GM12878 (cell line): ENCODE data around the gene VRK3. TPM values are rescaled to one million over a fixed set of nuclear protein-coding genes. Genes with fewer than 3 reads are reported as not detected.

ENCODE experiments used
- BACH1 ChIP-seq: fragments of 450-650 bp; IDR thresholded peaks from 2 replicates; pipeline ENCODE4 v1.6.1; 2017; ENCODE audit warnings: mild to moderate bottlenecking, borderline replicate concordance
- MEF2B ChIP-seq: fragments of 450-650 bp; IDR thresholded peaks from 2 replicates; pipeline ENCODE4 v1.6.1; 2018; ENCODE audit warnings: mild to moderate bottlenecking, moderate library complexity; ENCODE audit not compliant: partially characterized antibody, poor library complexity, severe bottlenecking
- MYC ChIP-seq: IDR thresholded peaks from 2 replicates; pipeline ENCODE4 v1.6.1; 2011; ENCODE audit warnings: mild to moderate bottlenecking, low read length, moderate library complexity, inconsistent platforms; ENCODE audit not compliant: insufficient read depth, insufficient replicate concordance, insufficient read length, severe bottlenecking
- NR2C1 ChIP-seq: fragments of 450-650 bp; IDR thresholded peaks from 2 replicates; pipeline ENCODE4 v1.6.1; 2017; ENCODE audit warnings: antibody characterized with exemption, mild to moderate bottlenecking, moderate library complexity
- POU2F2 ChIP-seq: IDR thresholded peaks from 3 replicates; pipeline ENCODE4 v1.6.1; 2011; ENCODE audit warnings: low read depth, mild to moderate bottlenecking, low read length, borderline replicate concordance
- RBBP5 ChIP-seq: fragments of 200-600 bp; sonication (generic); conservative IDR thresholded peaks from 2 replicates; pipeline ENCODE4 v1.6.1; 2016
- SIX5 ChIP-seq: IDR thresholded peaks from 2 replicates; pipeline ENCODE4 v1.6.1; 2011; ENCODE audit warnings: mild to moderate bottlenecking, low read depth, low read length, moderate library complexity; ENCODE audit not compliant: severe bottlenecking
- SMC3 ChIP-seq: IDR thresholded peaks from 2 replicates; pipeline ENCODE4 v1.6.1; 2011; ENCODE audit warnings: low read length, improper control_type of control experiment, borderline replicate concordance
- SRF ChIP-seq, 2 experiments: IDR thresholded peaks; 2 replicates each; pipeline ENCODE4 v1.6.1; 2011; ENCODE audit warnings: low read depth in 2 of 2, low read length in 2 of 2, mild to moderate bottlenecking in 1 of 2, moderate library complexity in 1 of 2
- TCF12 ChIP-seq: IDR thresholded peaks from 2 replicates; pipeline ENCODE4 v1.6.1; 2011; ENCODE audit warnings: low read depth, mild to moderate bottlenecking, low read length
- YBX1 ChIP-seq: fragments of 450-650 bp; IDR thresholded peaks from 2 replicates; pipeline ENCODE4 v1.6.1; 2016; ENCODE audit warnings: antibody characterized with exemption
- ZBED1 ChIP-seq: IDR thresholded peaks from 2 replicates; pipeline ENCODE4 v1.6.1; 2016; ENCODE audit warnings: borderline replicate concordance
- ZBTB4 ChIP-seq: fragments of 450-650 bp; formaldehyde crosslinking; IDR thresholded peaks from 2 replicates; pipeline ENCODE4 v1.4.0; 2022; ENCODE audit warnings: mild to moderate bottlenecking, moderate library complexity
- ZNF24 ChIP-seq: fragments of 450-650 bp; IDR thresholded peaks from 2 replicates; pipeline ENCODE4 v1.6.1; 2017; ENCODE audit warnings: antibody characterized with exemption, mild to moderate bottlenecking
- ZNF384 ChIP-seq: IDR thresholded peaks from 2 replicates; pipeline ENCODE4 v1.6.1; 2012; ENCODE audit warnings: low read depth, mild to moderate bottlenecking, low read length, improper control_type of control experiment, borderline replicate concordance
- polyA plus RNA-seq, 11 experiments: library from polyadenylated mRNA; depleted of rRNA in 4 of 11; unstranded in 6 of 11; stranded (reverse) in 5 of 11; fragments of >200 nt; fragmentation: Nextera tagmentation in 4 of 11; fragmentation: Illumina TruSeq in 1 of 11; extraction: Ambion mirVana in 4 of 11; extraction: Trizol in 1 of 11; gene quantifications; 1 replicate in 1 of 11; 2 replicates in 10 of 11; pipeline versions ENCODE4 v1.2.1 to v1.2.3, GENCODE V29; 2011 to 2016; ENCODE audit warnings: inconsistent platforms in 2 of 11, missing spikeins in 2 of 11, low read depth in 1 of 11
- total RNA-seq, 4 experiments: library from RNA; depleted of rRNA in 3 of 4; stranded (reverse); fragments of >200 nt in 3 of 4; fragmentation: Illumina TruSeq in 1 of 4; extraction: Trizol in 1 of 4; gene quantifications; 2 replicates each; pipeline versions ENCODE4 v1.2.1 to v1.2.3, GENCODE V29; 2013 to 2021
- TF ChIP-seq, protein P1 (sequence below): fragments of 450-650 bp; IDR thresholded peaks from 2 replicates; pipeline ENCODE4 v1.6.1; 2017; ENCODE audit warnings: antibody characterized with exemption, mild to moderate bottlenecking, moderate library complexity
- TF ChIP-seq, protein P2 (sequence below): IDR thresholded peaks from 2 replicates; pipeline ENCODE4 v1.6.1; 2012; ENCODE audit warnings: low read depth, low read length, improper control_type of control experiment
- TF ChIP-seq, protein P3 (sequence below): fragments of 450-650 bp; formaldehyde crosslinking; IDR thresholded peaks from 2 replicates; pipeline ENCODE4 v1.5.0; 2022; ENCODE audit warnings: mild to moderate bottlenecking, missing genetic modification characterization

VRK3 gene
- total and polyA plus RNA-seq, 10 of the 15 experiments (the other 5 are each of a cell fraction or from before 2014, with no cell fraction given), result 17.3 to 61.9 (median 35.5) TPM

GRCh38 chr19:50025022-50025793, at the start of gene VRK3 (continued):
- TF ChIP-seq, protein P1, sequence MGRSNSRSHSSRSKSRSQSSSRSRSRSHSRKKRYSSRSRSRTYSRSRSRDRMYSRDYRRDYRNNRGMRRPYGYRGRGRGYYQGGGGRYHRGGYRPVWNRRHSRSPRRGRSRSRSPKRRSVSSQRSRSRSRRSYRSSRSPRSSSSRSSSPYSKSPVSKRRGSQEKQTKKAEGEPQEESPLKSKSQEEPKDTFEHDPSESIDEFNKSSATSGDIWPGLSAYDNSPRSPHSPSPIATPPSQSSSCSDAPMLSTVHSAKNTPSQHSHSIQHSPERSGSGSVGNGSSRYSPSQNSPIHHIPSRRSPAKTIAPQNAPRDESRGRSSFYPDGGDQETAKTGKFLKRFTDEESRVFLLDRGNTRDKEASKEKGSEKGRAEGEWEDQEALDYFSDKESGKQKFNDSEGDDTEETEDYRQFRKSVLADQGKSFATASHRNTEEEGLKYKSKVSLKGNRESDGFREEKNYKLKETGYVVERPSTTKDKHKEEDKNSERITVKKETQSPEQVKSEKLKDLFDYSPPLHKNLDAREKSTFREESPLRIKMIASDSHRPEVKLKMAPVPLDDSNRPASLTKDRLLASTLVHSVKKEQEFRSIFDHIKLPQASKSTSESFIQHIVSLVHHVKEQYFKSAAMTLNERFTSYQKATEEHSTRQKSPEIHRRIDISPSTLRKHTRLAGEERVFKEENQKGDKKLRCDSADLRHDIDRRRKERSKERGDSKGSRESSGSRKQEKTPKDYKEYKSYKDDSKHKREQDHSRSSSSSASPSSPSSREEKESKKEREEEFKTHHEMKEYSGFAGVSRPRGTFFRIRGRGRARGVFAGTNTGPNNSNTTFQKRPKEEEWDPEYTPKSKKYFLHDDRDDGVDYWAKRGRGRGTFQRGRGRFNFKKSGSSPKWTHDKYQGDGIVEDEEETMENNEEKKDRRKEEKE, result no peak
- no peak; the same call in 1 of the 2 replicates for TF ChIP-seq BACH1
- no peak for TF ChIP-seq ZBED1
- TF ChIP-seq ZNF24, result no peak
- no peak for TF ChIP-seq ZBTB4 (CRISPR knock-in tag)
- TF ChIP-seq, protein P2, sequence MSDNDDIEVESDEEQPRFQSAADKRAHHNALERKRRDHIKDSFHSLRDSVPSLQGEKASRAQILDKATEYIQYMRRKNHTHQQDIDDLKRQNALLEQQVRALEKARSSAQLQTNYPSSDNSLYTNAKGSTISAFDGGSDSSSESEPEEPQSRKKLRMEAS, result no peak; the same call in 1 of the 2 replicates
- no peak for TF ChIP-seq POU2F2
- TF ChIP-seq SRF (IDR thresholded peaks at IDR 0.05; ENCODE audit: low read depth in 2 of 2, low read length in 2 of 2), result no peak
- no peak for TF ChIP-seq MYC
- no peak for TF ChIP-seq RBBP5
- TF ChIP-seq NR2C1, result peak; percentile 75
- no peak for TF ChIP-seq ZNF384
- TF ChIP-seq SIX5, result peak; percentile 82
- TF ChIP-seq, protein P3, sequence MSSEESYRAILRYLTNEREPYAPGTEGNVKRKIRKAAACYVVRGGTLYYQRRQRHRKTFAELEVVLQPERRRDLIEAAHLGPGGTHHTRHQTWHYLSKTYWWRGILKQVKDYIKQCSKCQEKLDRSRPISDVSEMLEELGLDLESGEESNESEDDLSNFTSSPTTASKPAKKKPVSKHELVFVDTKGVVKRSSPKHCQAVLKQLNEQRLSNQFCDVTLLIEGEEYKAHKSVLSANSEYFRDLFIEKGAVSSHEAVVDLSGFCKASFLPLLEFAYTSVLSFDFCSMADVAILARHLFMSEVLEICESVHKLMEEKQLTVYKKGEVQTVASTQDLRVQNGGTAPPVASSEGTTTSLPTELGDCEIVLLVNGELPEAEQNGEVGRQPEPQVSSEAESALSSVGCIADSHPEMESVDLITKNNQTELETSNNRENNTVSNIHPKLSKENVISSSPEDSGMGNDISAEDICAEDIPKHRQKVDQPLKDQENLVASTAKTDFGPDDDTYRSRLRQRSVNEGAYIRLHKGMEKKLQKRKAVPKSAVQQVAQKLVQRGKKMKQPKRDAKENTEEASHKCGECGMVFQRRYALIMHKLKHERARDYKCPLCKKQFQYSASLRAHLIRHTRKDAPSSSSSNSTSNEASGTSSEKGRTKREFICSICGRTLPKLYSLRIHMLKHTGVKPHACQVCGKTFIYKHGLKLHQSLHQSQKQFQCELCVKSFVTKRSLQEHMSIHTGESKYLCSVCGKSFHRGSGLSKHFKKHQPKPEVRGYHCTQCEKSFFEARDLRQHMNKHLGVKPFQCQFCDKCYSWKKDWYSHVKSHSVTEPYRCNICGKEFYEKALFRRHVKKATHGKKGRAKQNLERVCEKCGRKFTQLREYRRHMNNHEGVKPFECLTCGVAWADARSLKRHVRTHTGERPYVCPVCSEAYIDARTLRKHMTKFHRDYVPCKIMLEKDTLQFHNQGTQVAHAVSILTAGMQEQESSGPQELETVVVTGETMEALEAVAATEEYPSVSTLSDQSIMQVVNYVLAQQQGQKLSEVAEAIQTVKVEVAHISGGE (CRISPR knock-in tag), result 0 out of 2 replicates have a peak, but pooled peaks have one; percentile 21
- TF ChIP-seq SMC3, result no peak; the same call in 1 of the 2 replicates
- TF ChIP-seq YBX1, result no peak
- peak; percentile 76 for TF ChIP-seq MEF2B
- TF ChIP-seq TCF12, result no peak
